Rectal smooth muscle tissue (tissue), 1 donor: ENCODE measurements around the gene XPNPEP2.

Source experiments
- H3K27ac ChIP-seq: one replicate; pipeline ENCODE4 v1.7.0; 2013; ENCODE audit warnings: low read depth, low read length, inconsistent platforms
- H3K27me3 ChIP-seq: one replicate; pipeline ENCODE4 v1.7.0; 2013; ENCODE audit warnings: low read length; ENCODE audit not compliant: control insufficient read depth, insufficient read depth
- H3K36me3 ChIP-seq: one replicate; pipeline ENCODE4 v1.7.0; 2013; ENCODE audit warnings: low read length; ENCODE audit not compliant: control insufficient read depth, insufficient read depth
- H3K4me1 ChIP-seq: one replicate; pipeline ENCODE4 v1.7.0; 2013; ENCODE audit warnings: low read length; ENCODE audit not compliant: control insufficient read depth, insufficient read depth
- H3K4me3 ChIP-seq: one replicate; pipeline ENCODE4 v1.7.0; 2013; ENCODE audit warnings: low read length
- H3K9ac ChIP-seq: one replicate; pipeline ENCODE4 v1.7.0; 2013; ENCODE audit warnings: low read length

The XPNPEP2 gene

GRCh38 chrX:129788527-129788926 is 49.7 kb downstream of the XPNPEP2 start:
- Histone ChIP-seq H3K9ac (no peak overlapping the region), H3K36me3 (no peaks in the 10 kb centered on the region), H3K27me3 (no peaks in the 10 kb centered on the region), H3K4me1 (no peaks in the 10 kb centered on the region), H3K4me3 (no peak overlapping the region), H3K27ac (no peak overlapping the region)

GRCh38 chrX:129790146-129790545 is 51.4 kb downstream of the XPNPEP2 start:
- Histone ChIP-seq H3K36me3 (no peaks in the 10 kb centered on the region), H3K4me3 (no peak overlapping the region)

GRCh38 chrX:129790808-129791207 is 52.0 kb downstream of the XPNPEP2 start:
- H3K36me3 ChIP-seq, result no peaks in the 10 kb centered on the region
- H3K27me3 ChIP-seq, result no peaks in the 10 kb centered on the region
- H3K4me3 ChIP-seq, result no peak overlapping the region
- no peak overlapping the region for H3K27ac ChIP-seq
- no peaks in the 10 kb centered on the region for H3K4me1 ChIP-seq
- no peak overlapping the region for H3K9ac ChIP-seq

More at GRCh38 chrX:129790146-129790545, 51.4 kb downstream of the XPNPEP2 start:
- Histone ChIP-seq H3K27me3 (no peaks in the 10 kb centered on the region), H3K27ac (no peak overlapping the region), H3K4me1 (no peaks in the 10 kb centered on the region), H3K9ac (no peak overlapping the region)

- Histone ChIP-seq H3K27me3 (no peaks in the 10 kb centered on the region), H3K27ac (no peak overlapping the region), H3K36me3 (no peaks in the 10 kb centered on the region)
Measured at GRCh38 chrX:129791336-129791735, 52.6 kb downstream of the XPNPEP2 start.

GRCh38 chrX:129791961-129792570 is 53.3 kb downstream of the XPNPEP2 start:
- H3K27ac ChIP-seq, result no peak overlapping the region
- no peaks in the 10 kb centered on the region for H3K36me3 ChIP-seq
- H3K9ac ChIP-seq, result no peak overlapping the region
- H3K27me3 ChIP-seq, result no peaks in the 10 kb centered on the region
- H3K4me3 ChIP-seq, result no peak overlapping the region
- no peaks in the 10 kb centered on the region for H3K4me1 ChIP-seq

More at GRCh38 chrX:129791336-129791735, 52.6 kb downstream of the XPNPEP2 start:
- H3K9ac ChIP-seq, result no peak overlapping the region
- no peaks in the 10 kb centered on the region for H3K4me1 ChIP-seq
- H3K4me3 ChIP-seq, result no peak overlapping the region

- no peak overlapping the region for H3K4me3 ChIP-seq
- no peaks in the 10 kb centered on the region for H3K27me3 ChIP-seq
Measured at GRCh38 chrX:129792586-129793291, 54.0 kb downstream of the XPNPEP2 start.

GRCh38 chrX:129793604-129794191 is 54.9 kb downstream of the XPNPEP2 start:
- no peak overlapping the region for H3K4me3 ChIP-seq
- H3K36me3 ChIP-seq, result no peaks in the 10 kb centered on the region
- no peaks in the 10 kb centered on the region for H3K27me3 ChIP-seq
- H3K27ac ChIP-seq, result no peak overlapping the region
- no peaks in the 10 kb centered on the region for H3K4me1 ChIP-seq
- no peak overlapping the region for H3K9ac ChIP-seq

More at GRCh38 chrX:129792586-129793291, 54.0 kb downstream of the XPNPEP2 start:
- H3K4me1 ChIP-seq, result no peaks in the 10 kb centered on the region
- H3K9ac ChIP-seq, result no peak overlapping the region
- H3K36me3 ChIP-seq, result no peaks in the 10 kb centered on the region
- H3K27ac ChIP-seq, result no peak overlapping the region

GRCh38 chrX:129795584-129795983 is 56.8 kb downstream of the XPNPEP2 start:
- Histone ChIP-seq H3K27ac (no peak overlapping the region), H3K4me3 (no peak overlapping the region), H3K4me1 (no peaks in the 10 kb centered on the region), H3K36me3 (no peaks in the 10 kb centered on the region), H3K9ac (no peak overlapping the region), H3K27me3 (no peaks in the 10 kb centered on the region)

- Histone ChIP-seq H3K36me3 (no peaks in the 10 kb centered on the region), H3K27ac (no peak overlapping the region), H3K4me3 (no peak overlapping the region), H3K9ac (no peak overlapping the region), H3K4me1 (no peaks in the 10 kb centered on the region), H3K27me3 (no peaks in the 10 kb centered on the region)
Measured at GRCh38 chrX:129797251-129797906, 58.6 kb downstream of the XPNPEP2 start.

GRCh38 chrX:129798456-129798855 is 59.7 kb downstream of the XPNPEP2 start:
- H3K4me3 ChIP-seq, result no peak overlapping the region
- no peak overlapping the region for H3K9ac ChIP-seq
- H3K36me3 ChIP-seq, result no peaks in the 10 kb centered on the region
- no peaks in the 10 kb centered on the region for H3K4me1 ChIP-seq
- no peak overlapping the region for H3K27ac ChIP-seq
- no peaks in the 10 kb centered on the region for H3K27me3 ChIP-seq

GRCh38 chrX:129798888-129799287 is 60.1 kb downstream of the XPNPEP2 start:
- Histone ChIP-seq H3K9ac (no peak overlapping the region), H3K36me3 (no peaks in the 10 kb centered on the region), H3K27ac (no peak overlapping the region), H3K4me3 (no peak overlapping the region), H3K27me3 (no peaks in the 10 kb centered on the region), H3K4me1 (no peaks in the 10 kb centered on the region)

GRCh38 chrX:129800186-129800585 is 61.4 kb downstream of the XPNPEP2 start:
- Histone ChIP-seq H3K4me1 (no peaks in the 10 kb centered on the region), H3K36me3 (peaks cover 4% of the 10 kb centered on the region), H3K9ac (no peak overlapping the region), H3K4me3 (no peak overlapping the region), H3K27me3 (no peaks in the 10 kb centered on the region), H3K27ac (no peak overlapping the region)
